Measurements from ENCODE around the gene FIZ1.

Gene FIZ1

GRCh38 chr19:55567708-55568328 lies 31.5 kb downstream of the FIZ1 start:
- DNase-seq: no peak

GRCh38 chr19:55566823-55567222 lies 32.5 kb downstream of the FIZ1 start:
- DNase-seq: no peak

GRCh38 chr19:55563261-55563690 lies 36.0 kb downstream of the FIZ1 start:
- no peak for DNase-seq

GRCh38 chr19:55559684-55560083 lies 39.6 kb downstream of the FIZ1 start:
- no peak for DNase-seq

- no peak for DNase-seq
These were observed 44.6 kb downstream of the FIZ1 start for GRCh38 chr19:55554741-55555152.

GRCh38 chr19:55554302-55554701 lies 45.0 kb downstream of the FIZ1 start:
- DNase-seq: no peak

- no peak for DNase-seq
These were observed 45.8 kb downstream of the FIZ1 start for GRCh38 chr19:55553217-55554182.

GRCh38 chr19:55552620-55553019 lies 46.7 kb downstream of the FIZ1 start:
- DNase-seq: no peak

- no peak for DNase-seq
These were observed 47.1 kb downstream of the FIZ1 start for GRCh38 chr19:55552206-55552605.

- DNase-seq: no peak
These were observed 49.0 kb downstream of the FIZ1 start for GRCh38 chr19:55550321-55550650.

- no peak for DNase-seq
These were observed 49.6 kb downstream of the FIZ1 start for GRCh38 chr19:55549500-55550320.

- DNase-seq: no peak
These were observed 52.3 kb downstream of the FIZ1 start for GRCh38 chr19:55546822-55547614.

GRCh38 chr19:55546011-55546410 lies 53.3 kb downstream of the FIZ1 start:
- no peak for DNase-seq

- no peak for DNase-seq
These were observed 53.9 kb downstream of the FIZ1 start, which contains the start of gene SBK3 for GRCh38 chr19:55545443-55545842. TSS of gene SBK3 (minus strand) at chr19:55545543. CDS start at chr19:55545543, 0 bp downstream.

- DNase-seq: no peak
These were observed 54.4 kb downstream of the FIZ1 start for GRCh38 chr19:55544776-55545439.

GRCh38 chr19:55544014-55544413 lies 55.3 kb downstream of the FIZ1 start:
- DNase-seq: no peak

- no peak for DNase-seq
These were observed 55.8 kb downstream of the FIZ1 start for GRCh38 chr19:55543567-55543966.

GRCh38 chr19:55542292-55542855 lies 56.9 kb downstream of the FIZ1 start:
- no peak for DNase-seq

Measured in NCI-H2081 treated with DMSO at 0.1 percent for 48 hours (cell line).